ES-I3 (cell line): ENCODE measurements around the gene KCNMB2.
"Not testable (repeated sequence)": the region's sequence is repeated elsewhere in the genome, so short reads cannot be mapped to it uniquely, and the experiment has no call there.

Experiments used
- H3K36me3 ChIP-seq: 2 replicates; pipeline ENCODE4 v1.6.1; 2013; ENCODE audit warnings: mild to moderate bottlenecking, low read length, control low read depth, moderate library complexity; ENCODE audit not compliant: insufficient read depth
- H3K4me1 ChIP-seq: 2 replicates; pipeline ENCODE4 v1.6.1; 2013; ENCODE audit warnings: mild to moderate bottlenecking, control low read depth, low read length; ENCODE audit not compliant: insufficient read depth
- H3K9ac ChIP-seq: 2 replicates; pipeline ENCODE4 v1.6.1; 2013; ENCODE audit warnings: low read depth, mild to moderate bottlenecking, low read length, moderate library complexity
- H3K9me3 ChIP-seq: 2 replicates; pipeline ENCODE4 v1.6.1; 2013; ENCODE audit warnings: mild to moderate bottlenecking, low read length, moderate library complexity; ENCODE audit not compliant: control insufficient read depth, insufficient read depth

The KCNMB2 gene

GRCh38 chr3:178741020-178741419 lies 204.8 kb downstream of the KCNMB2 start:
- no peaks in the 10 kb centered on the region for H3K4me1 ChIP-seq
- no peaks in the 10 kb centered on the region for H3K9me3 ChIP-seq
- no peaks in the 10 kb centered on the region for H3K36me3 ChIP-seq
- H3K9ac ChIP-seq: no peak overlapping the region

- Histone ChIP-seq H3K9ac (no peak overlapping the region), H3K4me1 (no peaks in the 10 kb centered on the region), H3K36me3 (peaks cover 4% of the 10 kb centered on the region; the same call in 1 of the 2 replicates), H3K9me3 (no peaks in the 10 kb centered on the region)
These were observed 207.1 kb downstream of the KCNMB2 start for GRCh38 chr3:178743297-178743696.

- H3K36me3 ChIP-seq, H3K9me3 ChIP-seq: not testable (repeated sequence)
These were observed 209.8 kb downstream of the KCNMB2 start for GRCh38 chr3:178745861-178746655.

GRCh38 chr3:178748874-178749273 lies 212.6 kb downstream of the KCNMB2 start:
- Histone ChIP-seq H3K9ac (no peak overlapping the region), H3K9me3 (no peaks in the 10 kb centered on the region), H3K36me3 (peaks cover 4% of the 10 kb centered on the region; the same call in 1 of the 2 replicates), H3K4me1 (no peaks in the 10 kb centered on the region)

More at GRCh38 chr3:178745861-178746655, 209.8 kb downstream of the KCNMB2 start:
- H3K9ac ChIP-seq, H3K4me1 ChIP-seq: not testable (repeated sequence)

DNA sequence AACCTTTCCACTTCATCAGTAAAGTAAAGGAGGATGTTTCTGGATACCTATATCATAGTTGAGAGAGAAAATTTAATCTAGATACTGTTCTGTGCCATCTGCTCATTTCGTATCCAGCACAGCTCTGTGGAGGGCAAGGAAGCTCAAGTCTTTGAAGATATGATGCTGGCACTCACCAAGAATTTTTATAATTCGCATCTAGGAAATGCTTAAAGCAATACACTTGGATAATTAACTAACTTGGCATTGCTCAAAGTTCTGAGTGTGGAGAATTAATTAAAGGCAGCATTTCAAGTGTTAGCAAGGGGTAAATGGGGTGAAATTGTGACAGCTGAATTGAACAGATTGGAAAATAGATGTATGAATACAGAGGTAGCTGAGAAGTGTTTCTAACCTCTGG lies 213.2 kb downstream of the KCNMB2 start:
- Histone ChIP-seq H3K9me3 (no peaks in the 10 kb centered on the region), H3K4me1 (no peaks in the 10 kb centered on the region), H3K9ac (no peak overlapping the region), H3K36me3 (peaks cover 4% of the 10 kb centered on the region; the same call in 1 of the 2 replicates)

- Histone ChIP-seq H3K36me3 (peaks cover 4% of the 10 kb centered on the region; the same call in 1 of the 2 replicates), H3K9me3 (no peaks in the 10 kb centered on the region), H3K4me1 (no peaks in the 10 kb centered on the region), H3K9ac (no peak overlapping the region)
These were observed 214.5 kb downstream of the KCNMB2 start for GRCh38 chr3:178750639-178751300.

DNA sequence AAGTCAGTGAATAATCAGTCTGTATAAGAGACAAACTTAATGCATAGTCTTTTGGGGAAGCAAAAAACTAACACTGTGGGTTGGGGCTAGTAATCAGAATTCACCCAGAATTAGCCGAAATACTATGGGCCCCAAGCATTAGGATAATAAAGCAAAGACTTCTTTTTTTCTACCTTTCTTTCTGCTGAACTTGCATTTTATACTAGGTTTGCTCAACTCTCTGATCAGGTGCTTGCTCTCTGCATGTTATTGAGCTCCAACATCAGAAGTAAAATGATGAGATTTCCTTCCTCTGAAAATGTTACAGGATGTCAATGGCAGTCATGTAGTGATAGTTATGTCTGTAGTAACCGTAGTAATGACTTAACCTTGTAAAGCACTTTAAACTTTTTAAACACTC lies 216.6 kb downstream of the KCNMB2 start:
- no peak overlapping the region for H3K9ac ChIP-seq
- no peaks in the 10 kb centered on the region for H3K4me1 ChIP-seq
- H3K9me3 ChIP-seq: no peaks in the 10 kb centered on the region
- peaks cover under 1% of the 10 kb centered on the region; the same call in 1 of the 2 replicates for H3K36me3 ChIP-seq

GRCh38 chr3:178754852-178755510 lies 218.7 kb downstream of the KCNMB2 start:
- no peak overlapping the region for H3K9ac ChIP-seq
- H3K4me1 ChIP-seq: no peaks in the 10 kb centered on the region
- H3K9me3 ChIP-seq: no peaks in the 10 kb centered on the region
- H3K36me3 ChIP-seq: no peaks in the 10 kb centered on the region

- Histone ChIP-seq H3K4me1 (no peaks in the 10 kb centered on the region), H3K9me3 (no peaks in the 10 kb centered on the region), H3K36me3 (no peaks in the 10 kb centered on the region), H3K9ac (no peak overlapping the region)
These were observed 224.8 kb downstream of the KCNMB2 start for GRCh38 chr3:178761024-178761423.

- no peaks in the 10 kb centered on the region for H3K9me3 ChIP-seq
- H3K4me1 ChIP-seq: no peaks in the 10 kb centered on the region
- H3K9ac ChIP-seq: no peak overlapping the region
- H3K36me3 ChIP-seq: no peaks in the 10 kb centered on the region
These were observed 225.2 kb downstream of the KCNMB2 start for GRCh38 chr3:178761461-178761860.

- H3K9me3 ChIP-seq: no peaks in the 10 kb centered on the region
- no peaks in the 10 kb centered on the region for H3K4me1 ChIP-seq
These were observed 226.1 kb downstream of the KCNMB2 start for GRCh38 chr3:178762385-178762784.

GRCh38 chr3:178765472-178765871 lies 229.2 kb downstream of the KCNMB2 start:
- no peaks in the 10 kb centered on the region for H3K9me3 ChIP-seq
- H3K9ac ChIP-seq: no peak overlapping the region
- no peaks in the 10 kb centered on the region for H3K4me1 ChIP-seq
- H3K36me3 ChIP-seq: no peaks in the 10 kb centered on the region

More at GRCh38 chr3:178762385-178762784, 226.1 kb downstream of the KCNMB2 start:
- Histone ChIP-seq H3K36me3 (no peaks in the 10 kb centered on the region), H3K9ac (no peak overlapping the region)

DNA sequence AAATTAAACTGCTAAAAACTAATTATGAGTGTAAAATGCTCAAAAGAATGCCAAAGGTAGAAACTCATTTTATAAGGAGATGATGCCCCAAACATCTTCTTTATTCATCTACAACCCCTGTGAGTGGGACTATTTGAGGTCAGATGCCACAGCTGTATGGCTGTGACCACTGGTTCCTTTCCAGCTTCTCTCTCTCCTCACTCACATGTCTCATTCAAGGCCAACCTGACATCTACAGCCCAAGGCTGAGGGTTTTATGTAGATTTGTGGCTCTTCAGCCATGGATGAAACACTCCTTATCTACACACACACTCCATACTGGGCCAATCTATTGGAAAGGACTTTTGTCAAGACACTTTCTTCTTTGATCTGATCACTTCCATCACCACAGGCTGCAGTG lies 231.3 kb downstream of the KCNMB2 start:
- no peak overlapping the region for H3K9ac ChIP-seq
- H3K4me1 ChIP-seq: no peaks in the 10 kb centered on the region
- no peaks in the 10 kb centered on the region for H3K9me3 ChIP-seq
- no peaks in the 10 kb centered on the region for H3K36me3 ChIP-seq

DNA sequence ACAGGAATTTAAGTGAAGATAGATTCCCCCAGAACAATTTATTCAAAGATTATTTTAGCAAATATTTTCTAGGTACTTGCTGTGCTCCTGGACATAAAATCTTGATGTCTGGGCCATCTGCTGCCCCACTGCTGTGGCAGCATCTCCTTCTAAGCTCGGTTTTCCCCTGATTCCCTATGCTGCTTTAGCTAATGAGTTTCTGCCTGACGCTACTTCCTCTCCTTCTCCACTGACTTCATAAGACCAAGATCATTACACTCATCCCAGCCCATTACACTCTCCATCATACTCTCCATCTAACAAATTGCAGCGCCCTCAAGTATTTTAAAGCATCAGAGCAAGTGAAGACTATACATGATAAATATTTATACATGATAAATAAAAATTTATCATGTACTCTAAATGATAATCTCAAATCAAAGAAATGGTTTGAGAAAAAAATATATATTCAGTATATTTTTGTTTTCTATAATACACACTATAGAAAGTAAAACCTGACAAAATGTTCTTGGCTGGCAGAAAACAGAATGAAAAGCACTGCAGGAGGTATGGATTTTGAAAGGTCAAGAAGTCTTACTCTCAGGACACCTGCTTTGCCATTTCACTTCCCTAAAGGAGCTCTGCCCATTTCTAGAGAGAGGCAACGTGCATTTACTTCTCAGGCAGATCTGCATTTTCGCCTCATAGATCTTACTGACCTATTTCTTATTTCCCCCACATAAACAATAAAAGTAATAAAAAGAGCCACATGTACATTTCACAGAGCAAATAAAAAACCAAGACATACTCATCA lies 232.0 kb downstream of the KCNMB2 start:
- Histone ChIP-seq H3K36me3 (no peaks in the 10 kb centered on the region), H3K9ac (no peak overlapping the region), H3K4me1 (no peaks in the 10 kb centered on the region), H3K9me3 (no peaks in the 10 kb centered on the region)
